Left renal cortex interstitium (tissue), 4 donors: ENCODE measurements around the gene SNAPC4. TPM values are rescaled to one million over a fixed set of nuclear protein-coding genes. Genes with fewer than 3 reads are reported as not detected.
"Not testable (repeated sequence)": the region's sequence is repeated elsewhere in the genome, so short reads cannot be mapped to it uniquely, and the experiment has no call there.

Experiments used
- DNase-seq, 4 donors: peaks; one replicate each; pipeline ENCODE4 v3.0.0-alpha.2; 2013; ENCODE audit warnings: low read depth in 4 of 4, low spot score in 2 of 4, missing footprints in 1 of 4
- polyA plus RNA-seq, 4 donors: library from polyadenylated mRNA; unstranded; fragments of 120-200 nt; gene quantifications; one replicate each; pipeline ENCODE4 v1.2.1, GENCODE V29; 2013; ENCODE audit not compliant: insufficient read length in 4 of 4

Gene SNAPC4
- polyA plus RNA-seq, 4 donors, result 10.8 to 15.8 (median 13.2) TPM

DNA sequence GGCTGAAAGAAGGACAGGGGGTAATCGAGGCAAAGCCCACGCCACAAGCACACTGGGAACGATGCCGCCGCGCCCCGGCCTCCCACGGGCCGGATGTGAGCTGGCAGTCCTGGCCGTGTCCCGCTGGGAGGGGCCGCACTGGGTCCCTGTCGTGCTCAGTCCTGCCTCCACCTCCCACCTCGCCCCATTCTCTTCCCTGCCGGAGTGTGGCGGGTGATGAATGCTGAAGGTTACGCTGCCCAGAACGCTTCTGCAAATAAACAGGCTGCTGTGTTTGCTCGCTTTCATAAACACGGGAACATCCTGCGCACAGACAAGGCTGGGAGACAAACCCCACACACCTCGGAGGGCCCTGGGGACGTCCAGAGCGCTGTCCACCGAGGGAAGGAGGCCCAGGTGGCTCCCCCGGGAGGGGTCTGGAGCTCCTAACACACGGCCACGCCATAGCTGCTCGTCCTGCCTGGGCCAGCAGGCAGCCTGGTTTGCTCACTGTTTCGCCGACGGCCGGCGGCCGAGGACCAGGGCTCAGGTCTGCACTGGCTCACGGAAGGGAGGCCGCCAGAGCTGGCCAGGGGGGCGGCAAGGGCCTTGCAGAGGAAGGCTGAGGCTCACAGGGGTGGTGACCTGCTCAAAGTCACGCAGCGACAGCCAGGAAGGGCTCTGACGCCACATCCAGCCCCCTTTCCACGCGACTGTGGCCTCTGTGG lies 38.8 kb downstream of the SNAPC4 start:
- DNase-seq, result no peak

DNA sequence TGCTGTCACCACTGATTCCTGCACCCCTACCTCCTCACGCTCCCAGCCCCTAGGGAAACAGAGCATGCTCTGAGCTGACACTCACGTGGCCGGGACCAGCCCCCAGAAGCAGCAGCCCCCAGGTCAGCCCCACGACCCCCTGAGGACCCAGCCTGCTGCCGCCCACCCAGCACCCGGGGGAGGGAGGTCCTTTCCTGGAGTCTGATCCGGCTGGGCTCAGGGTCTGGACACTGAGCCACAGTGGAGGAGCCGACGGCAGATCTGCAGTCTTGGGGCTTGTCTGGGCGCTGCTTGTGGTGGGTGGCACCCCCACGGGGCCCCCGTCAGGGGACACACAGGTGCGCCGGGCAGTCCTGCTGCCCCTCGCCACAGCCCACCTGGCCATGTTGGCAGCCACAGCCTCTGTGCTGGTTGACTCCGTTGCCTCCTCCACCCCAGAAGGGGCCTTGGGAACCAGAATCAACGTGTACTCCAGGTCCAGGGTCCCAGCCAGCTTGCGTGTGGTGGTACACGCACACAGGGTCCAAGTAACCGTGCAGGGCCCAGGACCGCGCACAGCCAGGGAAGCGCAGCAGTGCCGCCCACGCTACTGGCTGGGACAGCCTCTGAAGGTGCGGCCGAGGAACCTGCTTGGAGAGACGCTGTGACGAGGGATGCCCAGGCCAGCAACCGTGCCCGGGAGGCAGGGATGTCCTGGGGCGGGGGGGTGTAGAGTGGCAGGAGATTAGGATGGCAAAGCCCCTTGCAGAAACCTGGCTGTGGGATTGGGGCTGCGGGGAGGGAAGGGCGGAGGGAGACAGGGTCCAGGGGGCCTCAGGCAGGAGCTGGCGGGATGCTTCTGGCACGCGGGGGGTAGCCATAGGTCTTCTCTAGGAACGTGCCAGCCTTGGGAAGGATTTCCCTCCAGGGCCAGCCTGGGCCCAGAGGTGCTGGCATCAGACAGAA lies 39.9 kb downstream of the SNAPC4 start:
- DNase-seq, result no peak

DNA sequence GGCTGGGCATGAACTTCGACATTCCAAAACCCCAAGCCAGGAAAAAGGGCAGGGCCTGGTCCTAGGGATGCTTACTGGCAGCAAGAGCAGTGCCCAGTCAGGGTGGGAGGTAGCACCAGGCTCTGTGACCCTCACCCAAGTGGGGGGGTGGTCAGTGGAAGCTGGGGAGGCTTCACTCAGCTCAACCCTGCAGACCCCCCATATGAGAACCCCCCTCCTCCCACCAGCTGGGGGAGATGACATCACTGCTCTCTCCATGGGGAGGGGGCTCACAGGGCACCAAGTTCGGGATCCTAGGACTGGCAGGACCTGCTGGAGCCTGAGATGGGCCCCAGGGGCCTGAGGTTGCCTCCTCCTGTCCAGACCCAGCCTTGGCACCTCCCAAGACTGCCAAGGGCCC lies 41.1 kb downstream of the SNAPC4 start:
- no peak for DNase-seq

DNA sequence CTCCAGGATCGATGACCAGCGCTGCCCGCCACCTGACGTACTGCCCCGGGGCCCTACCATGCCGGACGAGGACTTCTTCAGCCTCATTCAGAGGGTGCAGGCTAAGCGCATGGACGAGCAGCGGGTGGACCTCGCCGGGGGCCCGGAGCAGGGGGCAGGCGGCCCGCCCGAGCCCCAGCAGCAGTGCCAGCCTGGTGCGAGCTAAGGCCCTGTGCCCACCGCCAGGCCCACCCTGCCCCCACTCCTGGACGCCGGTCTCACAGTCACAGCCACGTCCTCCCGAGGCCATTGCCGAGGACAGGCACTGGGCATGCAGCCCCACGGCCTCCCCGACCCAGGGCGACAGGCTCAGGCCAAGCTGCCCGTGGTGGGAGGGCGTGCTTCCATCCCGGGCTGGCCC lies 42.0 kb downstream of the SNAPC4 start:
- no peak for DNase-seq

GRCh38 chr9:136357202-136357725 lies 42.7 kb downstream of the SNAPC4 start:
- DNase-seq, result no peak

GRCh38 chr9:136355616-136356557 lies 44.1 kb downstream of the SNAPC4 start:
- no peak for DNase-seq

DNA sequence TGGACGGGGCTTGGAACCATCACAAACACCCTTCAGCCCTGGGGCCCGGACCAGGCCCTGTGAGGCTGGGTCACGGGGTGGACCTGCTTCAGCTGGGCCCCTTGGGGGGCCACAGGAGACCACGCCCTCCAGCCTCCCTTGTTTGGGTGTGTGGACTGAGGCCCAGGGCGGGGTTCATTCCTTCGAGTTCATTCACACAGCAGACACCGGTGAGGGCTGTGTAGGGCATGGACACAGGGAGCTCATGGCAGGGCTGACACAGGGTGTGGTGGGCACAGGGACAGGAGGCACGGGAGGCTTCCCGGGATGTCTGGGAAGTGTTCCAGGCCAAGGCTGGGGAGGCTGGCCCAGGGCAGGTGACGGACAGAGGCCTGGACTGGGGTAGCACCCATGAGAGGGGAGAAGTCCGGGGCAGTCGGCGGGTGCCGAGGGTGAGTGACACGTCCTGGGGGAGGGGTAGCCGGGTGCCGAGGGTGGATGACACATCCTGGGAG lies 45.3 kb downstream of the SNAPC4 start:
- no peak for DNase-seq

GRCh38 chr9:136353757-136354488 lies 46.0 kb downstream of the SNAPC4 start:
- no peak for DNase-seq

DNA sequence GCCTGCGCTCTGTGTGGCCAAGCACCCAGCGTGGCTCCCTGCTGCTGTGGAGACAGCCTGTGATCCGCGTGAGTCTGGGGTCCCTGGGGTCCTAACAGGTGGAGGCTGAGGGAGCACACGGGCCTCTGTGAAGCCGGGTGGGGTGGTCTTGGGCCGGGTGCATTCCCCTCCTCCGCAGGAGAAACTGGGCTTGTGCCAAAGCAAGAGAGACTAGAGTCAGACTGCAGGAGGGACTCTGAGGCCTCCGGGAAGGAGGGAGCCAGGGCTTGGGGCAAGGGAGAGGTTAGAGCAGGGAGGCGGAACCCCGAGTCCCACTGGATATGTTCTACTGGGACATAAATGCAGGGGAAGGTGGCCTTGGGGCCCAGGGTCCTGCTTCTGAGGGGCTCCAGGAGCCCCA lies 46.9 kb downstream of the SNAPC4 start:
- no peak for DNase-seq

DNA sequence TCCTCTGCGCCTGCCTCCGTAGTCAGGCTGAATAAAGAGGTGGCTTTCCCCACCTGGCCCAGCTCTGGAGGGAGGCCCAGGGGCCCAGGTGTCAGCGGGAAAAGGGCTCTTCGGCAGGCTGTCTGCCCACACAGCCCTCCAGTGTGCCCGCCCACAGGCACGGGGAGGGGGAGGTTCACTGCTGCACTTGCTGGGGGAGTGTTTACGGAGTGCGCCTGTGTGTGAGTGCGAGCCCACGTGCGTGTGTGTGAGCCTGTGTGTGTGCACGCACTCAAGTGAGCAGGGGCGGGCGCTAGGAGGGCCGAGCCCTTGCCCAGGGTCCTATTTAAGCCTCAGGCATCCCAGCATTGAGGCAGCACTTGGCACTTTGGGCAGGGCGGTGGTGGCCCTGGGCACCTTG lies 47.3 kb downstream of the SNAPC4 start:
- no peak for DNase-seq

- not testable (repeated sequence) for DNase-seq
These were observed 48.1 kb downstream of the SNAPC4 start for GRCh38 chr9:136351868-136352267.

GRCh38 chr9:136351252-136351800 lies 48.6 kb downstream of the SNAPC4 start:
- DNase-seq, result no peak

Other genes with a start within 250 kb of the SNAPC4 start
- gene LHX3, start 195.0 kb downstream of the SNAPC4 start, polyA plus RNA-seq, result not detected
- gene QSOX2, start 154.4 kb downstream of the SNAPC4 start, polyA plus RNA-seq, result 10 to 100 TPM; 15.9 to 22.0 (median 17.0) TPM
- 1 to 10 TPM; 2.2 to 4.9 (median 2.9) TPM for gene CCDC187, start 96.1 kb downstream of the SNAPC4 start, polyA plus RNA-seq
- 10 to 100 TPM; 22.7 to 48.8 (median 42.0) TPM for gene GPSM1, start 72.6 kb downstream of the SNAPC4 start, polyA plus RNA-seq
- 10 to 100 TPM in 2 of 4 donors, 1 to 10 TPM in 2; 5.0 to 26.2 (median 9.1) TPM for gene DNLZ, start 36.4 kb downstream of the SNAPC4 start, polyA plus RNA-seq
- 1 to 10 TPM; 2.0 to 3.0 (median 2.4) TPM for gene CARD9, start 26.5 kb downstream of the SNAPC4 start, polyA plus RNA-seq
- gene ENTR1, start 10.4 kb upstream of the SNAPC4 start, polyA plus RNA-seq, result 10 to 100 TPM; 36.0 to 63.6 (median 50.2) TPM
- 10 to 100 TPM; 55.5 to 64.4 (median 62.1) TPM for gene PMPCA, start 10.5 kb upstream of the SNAPC4 start, polyA plus RNA-seq
- gene INPP5E, start 39.7 kb upstream of the SNAPC4 start, polyA plus RNA-seq, result 10 to 100 TPM; 10.5 to 21.6 (median 15.3) TPM
- gene SEC16A, start 82.9 kb upstream of the SNAPC4 start, polyA plus RNA-seq, result 10 to 100 TPM; 51.9 to 68.5 (median 62.4) TPM
- 10 to 100 TPM; 19.8 to 47.5 (median 34.2) TPM for gene NOTCH1, start 145.9 kb upstream of the SNAPC4 start, polyA plus RNA-seq